H1 (cell line): ENCODE results near the gene ZDHHC19.

Source experiments
- EP300 ChIP-seq, 2 experiments: IDR thresholded peaks; 1 replicate in 1 of 2; 2 replicates in 1 of 2; pipeline ENCODE4 v1.6.1; 2011 to 2012; ENCODE audit warnings: low read depth in 2 of 2, low read length in 2 of 2, mild to moderate bottlenecking in 2 of 2, borderline replicate concordance in 1 of 2, inconsistent platforms in 1 of 2, moderate library complexity in 1 of 2
- EZH2 ChIP-seq: fragments of 200-600 bp; sonication (generic); IDR thresholded peaks from 2 replicates; pipeline ENCODE4 v1.7.1; 2012; ENCODE audit warnings: low read depth, mild to moderate bottlenecking, moderate library complexity, low read length, inconsistent platforms; ENCODE audit not compliant: severe bottlenecking
- FOSL1 ChIP-seq: IDR thresholded peaks from 2 replicates; pipeline ENCODE4 v1.6.1; 2011; ENCODE audit warnings: mild to moderate bottlenecking, low read depth, low read length, moderate library complexity; ENCODE audit not compliant: insufficient read depth
- KDM1A ChIP-seq: fragments of 200-600, 300-600 bp; sonication (generic); IDR thresholded peaks from 2 replicates; pipeline ENCODE4 v1.7.1; 2016; ENCODE audit warnings: mild to moderate bottlenecking, low read length, borderline replicate concordance
- MAX ChIP-seq: IDR thresholded peaks from 2 replicates; pipeline ENCODE4 v1.6.1; 2012; ENCODE audit warnings: inconsistent platforms
- POLR2AphosphoS5 ChIP-seq: IDR thresholded peaks from 2 replicates; pipeline ENCODE4 v1.6.1; 2011; ENCODE audit warnings: low read depth, low read length
- RFX5 ChIP-seq: IDR thresholded peaks from 2 replicates; pipeline ENCODE4 v1.6.1; 2011; ENCODE audit warnings: low read depth, low read length, improper control_type of control experiment, borderline replicate concordance
- RNF2 ChIP-seq: fragments of 200-900, 300-1000 bp; sonication (generic); IDR thresholded peaks from 2 replicates; pipeline ENCODE4 v1.7.1; 2016; ENCODE audit warnings: borderline replicate concordance, low read depth, mild to moderate bottlenecking, antibody characterized with exemption, low read length; ENCODE audit not compliant: poor library complexity, severe bottlenecking; ENCODE audit errors: missing control alignments
- SIRT6 ChIP-seq: IDR thresholded peaks from one replicate; pipeline ENCODE4 v1.7.1; 2012; ENCODE audit warnings: low read length, inconsistent platforms
- TF ChIP-seq, protein P1 (sequence below), 3 experiments: IDR thresholded peaks; 1 replicate in 2 of 3; 2 replicates in 1 of 3; pipeline versions ENCODE4 v1.5.1 to v1.6.1; 2011; ENCODE audit warnings: low read length in 3 of 3, mild to moderate bottlenecking in 3 of 3, inconsistent platforms in 2 of 3, low read depth in 1 of 3, moderate library complexity in 1 of 3; ENCODE audit not compliant: insufficient read depth in 1 of 3; ENCODE audit errors: control extremely low read depth in 1 of 3

DNA sequence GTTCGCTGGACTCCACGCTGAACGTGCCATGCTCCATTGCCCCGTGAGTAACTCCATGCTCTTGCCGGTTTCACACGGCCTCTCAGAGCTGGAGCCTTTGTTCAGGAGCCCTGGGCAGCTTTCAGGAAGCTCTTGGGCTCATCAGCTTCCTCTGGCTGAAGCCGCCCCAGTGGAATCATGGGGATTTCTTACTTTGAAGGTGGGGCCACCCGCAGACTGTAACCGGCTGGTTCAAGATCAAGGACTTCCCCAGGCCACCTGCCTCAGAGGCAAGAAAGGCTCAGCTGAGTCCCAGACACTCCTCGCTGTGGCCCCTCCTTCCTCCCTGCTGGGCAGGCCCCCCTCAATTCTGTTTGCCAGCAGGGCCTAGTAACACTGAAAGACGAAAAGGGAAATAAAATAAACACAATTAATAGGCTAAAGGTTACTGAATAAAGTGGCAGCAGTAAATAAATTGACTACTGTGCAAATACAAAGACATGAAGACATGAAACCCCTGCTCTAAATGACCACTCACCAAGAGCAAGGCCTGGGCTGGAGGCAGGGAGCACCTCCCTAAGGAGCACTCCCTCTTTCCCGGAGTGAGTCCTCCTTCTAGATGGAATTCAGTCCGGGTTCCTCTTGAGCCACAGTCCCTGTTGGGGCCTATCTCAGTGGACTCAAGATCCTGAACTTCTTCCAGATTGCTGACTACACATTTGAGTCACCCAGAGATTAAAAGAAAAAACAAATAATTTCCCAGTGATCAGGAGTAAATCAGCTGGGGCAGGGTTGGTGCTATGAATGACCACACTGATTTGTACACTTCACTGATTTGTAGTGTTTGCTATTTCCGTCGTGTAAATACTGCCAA lies 51.0 kb downstream of the ZDHHC19 start:
- TF ChIP-seq POLR2AphosphoS5 (no peak), SIRT6 (no peak), EZH2 (no peak), RNF2 (no peak), EP300 (IDR thresholded peaks at IDR 0.05; ENCODE audit: borderline replicate concordance in 1 of 2, low read depth in 2 of 2, low read length in 2 of 2) (no peak), MAX (peak; percentile 46; the same call in 1 of the 2 replicates), RFX5 (no peak), KDM1A (no peak), FOSL1 (no peak)
- TF ChIP-seq, protein P1, sequence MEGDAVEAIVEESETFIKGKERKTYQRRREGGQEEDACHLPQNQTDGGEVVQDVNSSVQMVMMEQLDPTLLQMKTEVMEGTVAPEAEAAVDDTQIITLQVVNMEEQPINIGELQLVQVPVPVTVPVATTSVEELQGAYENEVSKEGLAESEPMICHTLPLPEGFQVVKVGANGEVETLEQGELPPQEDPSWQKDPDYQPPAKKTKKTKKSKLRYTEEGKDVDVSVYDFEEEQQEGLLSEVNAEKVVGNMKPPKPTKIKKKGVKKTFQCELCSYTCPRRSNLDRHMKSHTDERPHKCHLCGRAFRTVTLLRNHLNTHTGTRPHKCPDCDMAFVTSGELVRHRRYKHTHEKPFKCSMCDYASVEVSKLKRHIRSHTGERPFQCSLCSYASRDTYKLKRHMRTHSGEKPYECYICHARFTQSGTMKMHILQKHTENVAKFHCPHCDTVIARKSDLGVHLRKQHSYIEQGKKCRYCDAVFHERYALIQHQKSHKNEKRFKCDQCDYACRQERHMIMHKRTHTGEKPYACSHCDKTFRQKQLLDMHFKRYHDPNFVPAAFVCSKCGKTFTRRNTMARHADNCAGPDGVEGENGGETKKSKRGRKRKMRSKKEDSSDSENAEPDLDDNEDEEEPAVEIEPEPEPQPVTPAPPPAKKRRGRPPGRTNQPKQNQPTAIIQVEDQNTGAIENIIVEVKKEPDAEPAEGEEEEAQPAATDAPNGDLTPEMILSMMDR (IDR thresholded peaks at IDR 0.05; ENCODE audit: control extremely low read depth in 1 of 3, insufficient read depth in 1 of 3, low read depth in 1 of 3, low read length in 3 of 3), result no peak
